NCI-H2171 (cell line): ENCODE results near the gene PRR11.
A peak's percentile ranks its signal among the peaks of the same experiment; 100 is the strongest.
"Not testable (repeated sequence)": the region's sequence is repeated elsewhere in the genome, so short reads cannot be mapped to it uniquely, and the experiment has no call there.

Experiments used
- DNase-seq: peaks from one replicate; lab custom pipeline; 2025; lab: John Stamatoyannopoulos, UW

The PRR11 gene

DNA sequence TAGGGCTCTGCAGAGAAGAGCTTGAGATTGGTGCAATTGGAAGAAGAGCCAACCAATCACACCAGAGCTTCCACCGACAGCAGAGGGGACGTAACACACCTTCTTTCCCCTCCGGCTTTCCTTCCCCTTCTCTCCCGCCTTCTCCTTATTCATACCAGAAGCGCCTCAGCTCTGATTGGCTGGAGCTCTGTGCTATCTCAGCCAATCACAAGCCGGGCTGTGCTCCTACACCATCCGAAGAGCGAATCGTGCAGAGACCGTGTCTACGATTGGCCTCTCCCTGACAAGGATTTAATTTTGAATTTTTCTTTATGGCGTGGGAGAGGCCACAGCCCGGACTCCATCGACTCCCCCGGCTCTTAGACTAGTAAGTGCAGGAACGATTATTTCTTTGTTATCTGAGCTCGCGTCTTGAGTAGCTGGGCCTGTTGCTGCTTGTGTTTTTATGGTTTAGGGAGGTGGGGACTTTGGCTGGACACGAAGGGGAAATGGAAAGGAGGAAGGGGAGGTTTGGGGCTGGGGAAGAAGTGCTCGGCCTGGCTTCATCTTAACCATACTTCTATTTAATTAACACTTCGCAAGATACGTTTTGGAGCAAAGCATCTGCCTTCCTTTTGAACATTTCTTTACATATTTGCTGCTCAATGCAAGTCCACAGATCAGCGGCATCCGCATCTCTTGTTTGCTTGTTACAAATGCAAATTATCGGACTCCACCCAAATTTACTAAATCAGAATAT lies at the start of gene PRR11:
Gene PRR11 (plus strand): TSS at position 308 of the 739 bp plus-strand sequence. CDS start 14,007 bp downstream, outside the sequence.
- peak; percentile 100 for DNase-seq

DNA sequence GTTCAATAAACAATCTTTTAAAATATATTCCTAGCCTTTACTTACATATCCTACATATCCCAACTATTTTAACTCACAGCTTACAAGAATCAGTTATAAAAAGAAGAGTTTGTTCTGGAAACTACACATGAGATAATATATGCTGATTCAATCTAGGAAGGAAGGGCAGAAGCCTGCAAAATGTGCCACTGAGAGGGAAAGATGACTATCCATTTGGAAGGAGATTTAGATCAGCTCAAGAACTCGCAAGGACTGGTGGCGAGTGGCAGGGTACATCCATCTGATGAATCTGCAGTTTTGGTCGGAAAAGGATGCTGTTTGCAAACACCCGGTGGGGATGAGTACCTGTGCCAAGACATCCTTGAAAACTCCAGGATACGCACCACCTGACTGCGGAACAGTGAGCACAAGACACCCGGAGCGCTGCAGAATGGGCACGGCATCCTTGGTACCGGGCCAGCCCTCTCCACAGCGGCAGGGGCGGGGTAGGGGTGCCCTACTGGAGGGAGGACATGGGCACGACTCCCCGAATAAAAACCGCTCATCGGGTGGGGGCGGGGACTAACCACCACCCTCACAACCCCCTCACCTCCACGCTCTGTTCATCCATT lies 49.6 kb upstream of the PRR11 start:
- DNase-seq, result peak; percentile 85

DNA sequence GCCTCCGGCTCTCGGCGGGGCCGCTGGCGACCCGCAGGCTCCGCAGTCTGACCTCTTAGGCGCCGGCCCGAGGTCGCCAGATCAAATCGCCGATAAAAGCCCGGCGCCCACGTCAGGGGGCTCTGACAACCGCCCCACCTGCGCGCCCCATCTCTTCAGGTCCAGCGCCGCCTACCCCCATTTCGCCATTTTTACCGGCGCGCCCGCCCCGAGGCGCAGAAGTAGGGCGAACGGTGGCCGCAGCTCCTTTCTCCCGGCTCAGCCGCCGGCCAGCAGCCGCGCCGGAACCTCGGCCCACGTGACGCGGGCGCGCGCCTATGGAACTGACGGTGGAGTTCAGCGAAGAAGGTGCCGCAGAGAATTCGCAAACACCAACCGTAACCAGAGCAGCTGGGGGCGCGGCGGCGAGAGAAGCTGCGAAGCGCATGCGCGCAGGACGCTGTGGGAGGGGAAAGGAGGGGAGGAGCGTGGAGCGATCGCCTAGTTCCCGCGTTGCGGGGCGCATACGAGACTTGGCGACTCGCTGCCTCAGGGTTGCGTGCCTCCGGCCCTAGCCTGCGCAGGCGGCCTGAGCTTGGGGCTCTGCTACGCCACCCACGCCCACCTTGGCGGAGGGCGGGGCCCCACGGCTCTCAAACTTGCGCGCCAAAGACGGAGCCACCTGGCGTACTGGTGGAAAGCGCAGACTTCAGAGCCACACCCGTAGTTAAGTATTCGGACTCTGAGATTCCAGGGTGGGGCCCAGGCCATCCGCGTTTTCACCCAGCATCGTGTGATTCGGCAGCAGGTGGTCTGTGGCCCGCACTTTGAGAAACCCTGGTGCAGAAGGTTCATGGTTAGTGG lies 48.9 kb upstream of the PRR11 start, which contains the start of gene TRIM37:
Gene TRIM37 (minus strand): TSS at position 418 of the 843 bp plus-strand sequence. CDS start 419 bp downstream, outside the sequence.
- DNase-seq, result peak; percentile 100

DNA sequence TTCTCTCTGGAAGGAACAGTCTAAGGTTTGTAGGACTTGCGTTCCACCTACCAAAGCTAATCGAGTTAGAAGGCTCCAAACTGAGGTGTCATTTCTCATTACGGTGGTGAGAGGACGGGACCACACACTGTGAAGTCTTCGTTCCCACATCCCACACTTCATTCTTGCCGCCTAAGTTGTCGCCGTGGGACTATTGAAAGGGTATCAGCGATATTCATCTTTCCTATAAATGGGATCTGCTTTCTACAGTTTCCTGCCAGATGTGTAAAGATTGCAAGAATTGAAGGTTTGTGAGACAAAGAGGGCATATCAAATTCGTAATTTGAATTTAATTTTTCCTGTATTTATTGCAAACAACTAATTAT lies 48.3 kb upstream of the PRR11 start:
- no peak for DNase-seq

DNA sequence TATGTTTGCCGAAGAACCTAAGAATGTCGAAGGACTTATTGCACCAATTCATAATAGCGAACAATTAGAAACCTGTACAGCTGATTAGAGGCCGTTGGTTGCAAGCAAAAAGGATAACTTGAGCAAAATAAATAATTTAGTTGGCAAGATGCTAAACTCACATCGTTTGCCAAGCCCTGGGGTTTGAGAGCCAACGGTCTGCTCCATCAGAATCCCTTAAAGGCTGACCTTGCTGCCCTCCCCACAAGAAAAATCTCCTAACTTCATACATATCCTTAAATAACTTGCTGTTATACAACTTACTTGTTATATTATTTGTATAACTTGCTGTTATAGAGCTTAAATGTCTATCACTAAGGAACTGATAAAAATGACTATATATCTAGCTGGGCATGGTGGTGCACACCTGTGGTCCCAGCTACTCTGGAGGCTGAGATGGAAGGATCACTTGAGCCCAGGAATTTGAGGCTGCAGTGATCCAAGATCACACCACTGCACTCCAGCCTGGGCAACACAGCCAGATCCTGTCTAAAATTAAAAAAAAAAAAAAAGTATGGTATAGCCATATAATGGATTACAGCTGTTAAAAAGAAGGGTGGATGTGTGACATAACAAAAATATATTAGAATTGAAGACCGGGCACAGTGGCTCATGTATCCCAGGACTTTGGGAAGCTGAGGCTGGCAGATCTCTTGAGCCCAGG lies 47.0 kb upstream of the PRR11 start:
- no peak for DNase-seq

DNA sequence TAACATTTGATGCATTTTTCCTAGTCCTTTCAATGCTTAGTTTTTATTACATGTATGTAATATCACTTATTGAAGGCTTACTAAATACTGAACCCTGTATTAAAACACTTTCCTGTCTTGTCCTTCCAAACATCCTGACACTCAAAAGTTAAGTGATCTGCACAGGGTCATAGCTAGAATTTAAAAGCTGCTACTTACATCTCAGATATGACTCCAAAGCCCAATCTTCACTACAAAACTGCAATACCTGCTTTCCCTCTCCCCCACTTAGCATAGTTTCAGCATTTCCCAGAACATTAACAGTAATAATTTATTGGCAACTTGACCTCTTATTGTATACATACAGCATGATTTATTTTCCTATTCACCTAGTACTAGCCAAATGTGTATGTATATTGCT lies 44.6 kb upstream of the PRR11 start:
- DNase-seq, result no peak

DNA sequence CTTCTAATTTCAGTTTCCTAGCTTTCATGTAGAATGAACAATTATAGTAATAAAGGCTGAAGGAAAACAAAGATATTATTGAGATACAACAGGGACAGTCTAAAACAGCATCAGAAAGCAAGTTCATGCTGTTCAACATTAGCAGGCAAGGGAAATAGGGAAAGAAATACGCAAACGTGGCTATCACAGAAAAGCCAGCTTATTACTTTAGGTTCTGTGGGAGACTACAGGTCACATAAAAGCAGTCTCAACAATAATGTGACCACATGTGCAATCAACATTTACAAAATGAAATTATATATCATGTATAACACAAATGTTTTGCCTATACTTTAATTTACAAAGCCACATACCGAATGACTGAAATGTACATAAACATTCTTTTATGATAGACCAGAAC lies 44.0 kb upstream of the PRR11 start:
- no peak for DNase-seq

DNA sequence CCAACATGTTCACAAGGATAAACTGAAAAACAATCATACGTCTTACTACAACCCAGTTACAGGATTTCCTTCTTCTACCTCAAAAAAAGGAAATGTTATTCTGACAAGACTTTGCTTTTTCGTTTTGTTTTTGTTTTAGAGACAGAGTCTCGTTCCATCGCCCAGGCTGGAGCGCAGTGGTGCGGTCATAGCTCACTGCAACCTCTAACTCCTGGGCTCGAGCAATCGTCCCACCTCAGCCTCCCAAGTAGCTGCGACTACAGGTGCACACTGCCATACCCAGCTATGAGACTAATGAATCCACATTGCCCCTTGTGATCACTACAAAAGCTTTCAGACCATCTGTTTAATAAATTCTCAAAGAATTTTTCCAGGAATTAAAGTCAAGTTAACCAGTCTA lies 40.1 kb upstream of the PRR11 start:
- no peak for DNase-seq

DNA sequence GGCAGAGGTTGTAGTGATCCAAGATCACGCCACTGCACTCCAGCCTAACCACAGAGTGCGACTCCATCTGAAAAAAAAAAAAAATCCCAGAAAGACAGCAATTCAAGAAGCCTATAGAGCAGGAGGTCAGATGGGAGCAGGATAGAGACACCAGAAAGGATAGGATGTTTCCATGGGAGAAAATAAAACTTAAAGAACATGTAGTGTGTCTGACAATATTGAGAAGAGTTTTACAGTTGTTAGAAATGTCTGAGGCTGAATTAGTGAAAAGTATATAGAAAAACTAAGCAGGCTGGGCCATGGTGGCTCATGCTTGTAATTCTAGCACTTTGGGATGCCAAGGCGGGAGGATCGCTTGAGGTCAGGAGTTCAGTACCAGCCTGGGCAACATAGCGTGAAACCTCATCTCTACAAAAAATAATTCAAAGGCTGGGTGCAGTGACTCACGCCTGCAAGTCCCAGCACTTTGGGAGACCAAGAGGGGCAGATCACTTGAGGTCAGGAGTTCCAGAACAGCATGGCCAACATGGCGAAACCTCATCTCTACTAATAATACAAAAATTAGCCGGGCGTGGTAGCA lies 33.6 kb upstream of the PRR11 start:
- DNase-seq, result no peak

DNA sequence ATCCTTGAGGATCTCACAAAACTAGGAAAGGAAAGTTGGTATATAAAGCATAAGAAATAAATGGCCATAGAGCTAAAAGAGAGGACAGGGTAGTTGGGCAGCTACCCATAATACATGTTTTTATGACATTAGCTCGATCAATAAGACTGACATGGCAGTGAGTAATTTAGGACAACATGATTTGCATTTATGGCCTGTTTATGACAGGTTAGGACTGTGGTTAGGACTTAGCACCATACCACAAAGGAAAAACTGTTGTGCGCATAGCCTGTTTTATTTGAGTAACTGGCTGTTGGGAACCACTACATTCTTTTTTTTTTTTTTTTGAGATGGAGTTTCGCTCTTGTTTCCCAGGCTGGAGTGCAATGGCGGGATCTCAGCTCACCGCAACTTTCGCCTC lies 30.9 kb upstream of the PRR11 start:
- DNase-seq, result no peak

DNA sequence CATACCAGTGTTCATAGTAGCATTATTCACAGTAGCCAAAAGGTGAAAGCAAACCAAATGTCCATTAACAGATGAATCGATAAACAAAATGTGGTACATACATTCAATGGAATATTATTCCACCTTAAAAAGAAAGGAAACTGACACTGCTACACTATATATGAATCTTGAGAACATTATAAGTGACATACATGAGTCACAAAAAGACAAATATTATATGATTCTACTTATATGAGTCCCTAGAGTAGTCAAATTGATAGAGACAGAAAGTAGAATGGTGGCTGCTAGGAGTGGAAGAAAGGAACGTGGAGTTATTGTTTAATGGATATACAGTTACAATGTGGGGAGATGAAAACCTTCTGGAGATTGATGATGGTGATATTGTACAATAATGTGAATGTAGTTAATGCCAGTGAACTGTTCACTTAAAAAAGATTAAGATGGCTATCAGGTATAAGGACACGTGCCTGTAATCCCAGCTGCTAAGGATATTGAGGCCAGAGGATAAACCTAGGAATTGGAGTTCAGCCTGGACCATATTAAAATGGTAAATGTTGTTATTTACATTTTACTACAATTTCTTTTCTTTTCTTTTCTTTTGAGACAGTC lies 28.6 kb upstream of the PRR11 start:
- DNase-seq, result no peak

DNA sequence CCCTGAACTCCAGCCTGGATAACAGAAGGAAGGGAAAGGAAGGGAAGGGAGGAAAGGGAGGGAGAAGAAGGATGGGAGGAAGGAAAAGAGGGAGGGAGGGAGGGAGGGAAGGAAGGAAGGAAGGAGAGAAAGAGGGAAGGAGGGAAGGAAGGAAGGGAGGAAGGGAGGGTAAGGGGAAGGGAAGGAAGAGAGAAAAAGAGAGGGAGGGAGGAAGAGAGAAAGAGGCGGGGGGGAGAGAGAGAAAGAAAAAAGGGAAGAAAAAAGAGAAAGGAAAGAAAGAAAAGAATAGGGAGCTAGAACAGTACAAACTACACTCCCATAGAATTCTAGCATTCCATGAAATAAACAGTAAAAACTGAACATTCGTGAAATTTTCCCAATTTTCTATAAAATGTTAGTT lies 25.7 kb upstream of the PRR11 start:
- no peak for DNase-seq

DNA sequence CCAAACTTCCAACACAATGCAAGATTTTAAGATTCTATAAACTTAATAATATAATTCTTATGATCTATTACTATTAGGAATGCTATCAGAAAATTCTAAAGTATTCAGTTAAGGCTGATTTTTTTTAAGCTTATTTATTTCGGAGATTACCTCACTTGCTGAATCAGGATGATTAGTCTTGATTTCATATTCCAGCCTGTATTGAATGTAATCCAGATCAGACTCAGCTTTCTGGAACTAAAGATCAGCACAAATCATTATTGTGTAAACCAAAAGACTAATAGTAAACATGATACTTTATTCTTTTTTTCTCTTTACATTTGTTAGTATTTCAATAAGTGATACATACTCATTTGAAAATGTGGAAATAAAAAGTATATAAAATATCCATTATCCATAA lies 24.4 kb upstream of the PRR11 start:
- no peak for DNase-seq

DNA sequence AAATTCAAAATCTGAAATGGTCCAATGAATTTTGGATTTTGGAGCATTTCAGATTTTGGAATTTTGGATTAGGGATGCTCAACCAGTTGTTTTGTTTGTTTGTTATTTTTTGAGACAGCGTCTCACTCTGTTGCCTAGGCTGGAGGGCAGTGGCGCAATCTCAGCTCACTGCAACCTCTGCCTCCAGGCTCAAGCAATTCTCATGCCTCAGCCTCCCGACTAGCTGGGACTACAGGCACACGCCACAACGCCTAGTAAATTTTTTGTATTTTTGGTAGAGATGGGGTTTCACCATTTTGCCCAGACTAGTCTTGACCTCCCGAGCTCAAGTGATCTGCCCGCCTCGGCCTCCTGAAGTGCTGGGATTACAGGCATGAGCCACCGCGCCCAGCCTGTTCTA lies 17.2 kb upstream of the PRR11 start:
- DNase-seq, result not testable (repeated sequence)

DNA sequence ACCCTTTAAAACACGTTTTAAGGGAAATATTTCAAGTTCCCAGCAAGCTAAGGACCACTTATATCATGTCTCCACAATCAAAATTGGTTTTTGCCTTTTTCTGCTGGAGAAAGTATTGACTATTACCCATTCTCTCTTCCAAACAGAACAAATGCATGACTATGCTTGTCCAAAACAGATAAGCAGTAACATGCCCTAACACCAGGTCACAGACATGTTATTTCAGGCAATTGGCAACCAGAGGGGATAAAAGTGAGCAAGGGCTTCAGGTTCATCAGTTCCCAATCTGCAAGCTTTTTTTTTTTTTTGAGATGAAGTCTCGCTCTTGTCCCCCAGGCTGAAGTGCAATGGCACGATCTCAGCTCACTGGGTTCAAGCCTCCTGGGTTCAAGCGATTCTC lies 15.6 kb upstream of the PRR11 start:
- DNase-seq, result no peak

DNA sequence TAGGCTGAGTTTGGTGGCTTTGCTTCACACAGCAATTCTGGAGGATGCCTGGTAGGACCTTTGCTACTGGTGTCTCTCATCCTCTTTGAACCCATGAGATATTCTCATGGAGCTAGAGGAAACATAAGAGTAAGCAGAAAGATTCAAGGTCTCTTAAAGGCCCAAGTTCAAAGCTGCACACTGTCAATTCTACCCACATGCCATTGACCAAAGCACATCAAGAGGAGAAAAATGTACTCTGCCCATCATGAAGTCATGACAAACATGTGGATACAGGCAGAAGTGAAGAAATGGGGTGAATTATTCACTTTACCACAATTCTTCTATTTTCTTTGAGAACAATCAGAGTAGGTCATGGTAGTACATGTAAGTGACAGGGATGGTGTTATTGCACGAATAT lies 13.7 kb upstream of the PRR11 start:
- DNase-seq, result no peak

DNA sequence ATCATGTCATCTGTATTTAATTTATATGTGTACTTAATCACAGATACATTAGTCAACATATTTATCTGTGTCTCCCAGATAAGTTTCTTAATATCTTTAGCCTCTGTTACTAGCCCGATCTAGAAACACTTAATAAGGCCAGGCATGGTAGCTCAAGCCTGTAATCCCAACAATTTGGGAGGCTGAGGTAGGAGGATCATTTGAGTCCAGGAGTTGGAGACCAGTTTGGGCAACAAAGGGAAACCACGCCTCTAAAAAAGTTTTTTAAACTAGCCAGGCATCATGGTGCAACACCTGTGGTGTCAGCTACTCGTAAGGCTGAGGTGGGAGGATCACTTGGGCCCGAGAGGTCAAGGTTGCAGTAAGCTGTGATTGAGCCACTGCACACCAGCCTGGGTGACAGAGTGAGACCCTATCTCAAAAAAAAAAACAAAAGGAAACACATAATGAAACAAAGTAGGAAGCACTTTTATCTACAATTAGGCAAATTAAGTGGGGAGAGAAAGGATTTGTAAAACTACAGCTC lies 9.9 kb upstream of the PRR11 start:
- no peak for DNase-seq

DNA sequence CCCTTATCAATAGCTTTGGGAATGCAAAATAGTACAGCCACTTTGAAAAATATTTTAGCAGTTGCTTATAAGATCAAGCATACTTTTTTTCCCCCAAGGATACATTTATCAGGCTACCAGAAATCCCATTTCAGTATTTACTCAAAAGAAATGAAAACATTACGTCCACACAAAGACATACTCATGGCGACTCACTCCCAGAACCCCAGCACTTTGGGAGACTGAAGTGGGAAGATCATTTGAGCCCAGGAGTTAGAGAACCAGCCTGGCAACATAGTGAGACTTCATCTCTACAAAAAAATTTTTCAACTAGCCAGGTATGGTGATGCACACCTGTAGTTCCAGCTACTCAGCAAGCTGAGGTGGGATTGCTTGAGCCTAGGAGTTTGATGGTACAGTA lies 6.5 kb upstream of the PRR11 start:
- no peak for DNase-seq

DNA sequence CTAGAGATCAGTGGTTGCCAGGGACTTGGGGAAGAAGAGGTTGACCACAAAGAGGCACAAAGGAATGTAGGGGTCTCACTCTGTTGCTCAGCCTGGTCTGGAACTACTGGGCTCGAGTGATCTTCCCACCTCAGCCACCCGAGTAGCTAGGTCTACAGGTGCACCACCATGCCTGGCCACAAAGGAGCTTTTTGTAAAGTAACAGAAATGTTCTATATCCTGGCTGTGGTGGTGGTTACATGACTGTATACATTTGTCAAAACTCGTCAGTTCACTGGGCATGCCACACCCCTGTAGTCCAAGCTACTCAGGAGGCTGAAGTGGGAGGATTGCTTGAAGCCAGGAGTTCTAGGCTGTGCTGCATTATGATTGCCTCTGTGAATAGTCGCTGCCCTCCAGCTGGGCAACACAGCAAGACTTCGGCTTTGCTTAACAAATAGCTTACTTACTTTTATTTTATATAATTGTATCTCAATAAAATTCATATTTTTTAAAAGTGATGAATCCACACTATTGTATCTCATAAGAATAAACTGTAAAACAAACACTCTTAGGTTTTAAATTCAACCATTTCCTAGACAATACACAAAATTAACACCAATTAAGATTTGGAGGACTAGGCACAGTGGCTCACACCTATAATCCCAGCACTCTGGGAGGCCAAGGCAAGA lies 5.6 kb upstream of the PRR11 start:
- no peak for DNase-seq

DNA sequence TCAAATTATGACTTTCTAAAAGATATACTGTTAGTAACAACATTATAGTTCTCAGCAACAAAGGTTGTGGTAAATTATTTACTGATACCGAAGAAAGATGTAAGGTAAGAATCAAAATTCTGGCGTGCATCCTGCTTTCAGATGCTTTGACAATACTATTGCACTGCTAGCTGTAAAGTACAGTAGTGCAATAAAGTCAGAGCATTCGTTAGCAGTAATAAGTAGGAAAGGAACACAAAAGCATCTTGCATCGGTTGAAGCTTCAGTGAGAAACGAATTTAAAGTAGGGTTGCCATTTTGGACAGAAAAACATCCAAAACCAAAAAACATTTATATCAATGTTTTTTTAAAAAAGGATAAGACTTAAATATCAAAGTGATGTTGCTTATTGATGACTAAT lies 4.5 kb upstream of the PRR11 start:
- DNase-seq, result no peak

DNA sequence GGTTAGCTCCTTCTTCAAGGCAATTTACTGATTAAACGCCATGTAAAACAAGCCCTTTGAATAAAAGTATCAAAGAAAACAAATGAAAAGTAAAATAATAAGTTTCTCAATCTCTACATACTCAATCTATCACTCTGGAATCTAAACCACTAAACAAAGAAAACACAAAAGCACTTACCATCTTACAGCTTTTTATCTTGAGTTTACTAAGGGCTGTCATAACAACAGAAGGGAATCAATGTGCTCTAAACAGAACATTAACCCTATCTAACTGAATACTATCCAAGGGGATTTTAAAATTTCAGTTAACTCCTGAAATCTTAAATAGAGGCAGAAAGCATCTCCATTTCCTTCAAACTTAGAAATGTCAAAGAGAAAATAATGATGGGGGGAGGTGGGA lies 4.0 kb upstream of the PRR11 start:
- DNase-seq, result no peak
